HG02885 (cell line): ENCODE data around the gene ARSB.

ENCODE experiments used
- ATAC-seq: cut with Tn5 transposase; IDR thresholded peaks from one replicate; pipeline ENCODE4 v1.9.1; 2021; ENCODE audit warnings: mild to moderate bottlenecking; ENCODE audit not compliant: unreplicated experiment, poor library complexity

Gene ARSB

DNA sequence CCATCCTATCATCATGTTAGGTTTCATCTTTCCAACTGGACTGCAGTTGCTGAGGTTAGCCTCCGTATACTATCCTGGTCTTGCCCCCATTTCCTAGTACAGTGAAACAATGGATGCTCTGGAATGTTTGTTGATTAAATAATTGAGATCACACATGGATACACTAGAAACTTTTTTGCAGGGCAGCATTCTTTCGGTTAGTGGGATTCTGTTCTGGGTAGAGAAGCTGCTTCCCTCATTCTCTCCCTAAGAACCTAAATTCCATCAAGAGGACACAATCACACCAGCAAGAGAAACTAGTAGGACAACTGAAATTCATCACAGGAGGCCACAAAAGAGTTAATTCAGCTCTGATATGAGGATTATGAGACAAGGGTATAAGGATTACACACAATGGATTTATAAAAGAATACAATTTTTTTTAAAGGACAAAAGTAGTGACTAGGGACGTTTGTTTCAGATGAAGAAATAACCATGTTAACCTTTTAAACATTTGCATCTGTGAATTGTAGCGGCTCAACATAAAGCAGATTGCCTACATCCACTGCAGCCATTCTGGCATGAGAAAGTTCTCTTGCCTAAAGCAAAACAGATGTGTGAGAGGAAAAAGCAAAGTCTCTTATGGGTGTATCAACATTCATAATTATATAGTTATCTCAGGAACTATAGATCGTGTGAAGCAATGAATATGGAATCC lies 173.8 kb downstream of the ARSB start:
- no peak for ATAC-seq

DNA sequence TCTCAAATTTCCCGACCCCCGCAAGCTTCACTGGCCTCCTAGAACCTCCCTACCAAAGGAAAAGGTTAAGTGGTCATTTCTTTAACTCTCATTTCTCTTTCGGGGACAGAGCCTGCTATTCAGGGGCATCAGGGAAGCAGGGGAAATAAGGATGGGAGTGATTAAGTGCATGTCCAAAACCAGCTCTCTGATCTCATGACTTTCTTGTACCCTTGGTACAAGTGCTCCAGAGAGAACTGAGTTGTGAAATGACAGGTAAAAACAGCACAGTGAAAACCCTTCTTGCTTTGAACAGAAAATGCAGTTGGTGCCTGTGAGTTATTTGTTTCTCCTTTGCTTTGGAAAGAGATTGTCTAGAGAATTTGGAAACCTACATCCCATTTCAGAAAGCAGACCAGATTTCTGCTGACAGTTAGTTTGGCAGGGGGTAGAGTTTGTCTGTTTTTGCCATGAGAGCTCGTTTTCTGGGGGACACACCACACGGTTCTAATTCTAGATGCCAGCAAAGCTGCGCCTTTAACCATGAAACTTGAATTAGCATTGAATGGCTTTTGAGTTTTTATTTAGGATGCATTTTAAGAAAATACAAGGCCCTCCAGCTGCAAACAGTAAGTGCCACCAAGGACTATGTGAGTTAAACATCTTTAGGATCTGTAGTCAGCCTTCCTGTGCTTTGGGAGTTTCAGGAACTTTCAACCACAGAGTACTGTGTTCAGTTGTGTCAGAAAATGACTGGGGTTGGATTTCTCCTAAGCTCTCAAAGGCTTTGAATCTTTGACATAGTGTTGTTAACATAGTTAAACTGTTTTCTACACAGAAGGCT lies 174.8 kb downstream of the ARSB start:
- no peak for ATAC-seq

DNA sequence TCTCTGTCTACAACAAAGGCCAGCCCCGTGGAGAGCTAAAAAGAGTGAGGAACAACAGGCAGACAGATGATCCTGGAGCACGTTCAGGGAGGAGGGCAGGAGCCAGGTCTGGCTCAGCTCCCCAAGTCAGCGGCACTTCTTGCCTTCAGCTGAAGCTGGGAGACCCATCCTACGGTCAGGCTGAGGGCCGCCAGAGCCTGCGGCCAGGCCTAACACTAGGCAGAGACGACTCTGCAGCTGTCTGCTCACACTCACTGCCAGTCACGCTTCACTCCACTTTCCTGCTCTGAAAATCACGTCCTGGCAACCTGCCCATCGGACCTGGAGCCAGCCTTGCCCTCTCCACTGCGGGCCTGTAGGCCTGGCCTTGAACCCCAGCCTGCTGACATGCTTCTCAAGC lies 175.7 kb downstream of the ARSB start:
- ATAC-seq, result no peak

DNA sequence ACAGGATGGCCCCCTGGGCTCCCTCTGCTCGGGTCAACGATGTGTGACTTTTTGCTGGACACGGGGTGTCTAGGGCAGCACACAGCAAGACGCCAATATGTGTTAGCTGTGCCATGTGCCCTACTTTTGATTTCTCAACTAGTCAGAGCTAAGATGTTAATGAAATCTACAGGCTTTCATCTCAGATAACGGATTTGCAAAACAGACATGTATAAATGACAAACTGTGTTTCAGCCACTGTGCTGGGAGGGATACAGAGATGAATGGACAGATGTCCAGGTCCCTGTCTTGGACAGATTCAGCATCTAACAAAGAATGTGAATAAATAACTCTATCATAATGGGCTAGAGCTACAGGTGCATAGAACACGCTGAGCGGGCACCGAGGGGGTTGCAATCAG lies 176.3 kb downstream of the ARSB start:
- no peak for ATAC-seq

DNA sequence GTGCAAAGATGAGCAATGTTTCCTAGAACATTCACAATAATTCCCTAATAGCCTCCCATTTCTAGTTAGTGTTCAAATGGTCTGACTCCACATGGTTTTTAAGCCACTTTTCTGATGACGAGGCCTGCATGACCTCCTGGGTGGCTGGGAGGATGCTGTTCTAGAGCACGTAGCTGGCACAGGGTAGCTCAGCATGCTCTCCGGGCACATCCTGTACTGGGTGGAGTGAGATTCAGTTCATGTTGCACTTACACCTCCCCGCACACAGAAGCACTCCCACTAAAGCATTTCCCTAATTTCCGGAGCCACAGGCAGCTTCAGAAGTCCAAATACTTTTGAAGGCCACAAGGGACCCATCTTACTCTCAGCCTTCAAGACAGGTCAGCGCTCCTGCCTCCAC lies 176.7 kb downstream of the ARSB start:
- ATAC-seq, result no peak

DNA sequence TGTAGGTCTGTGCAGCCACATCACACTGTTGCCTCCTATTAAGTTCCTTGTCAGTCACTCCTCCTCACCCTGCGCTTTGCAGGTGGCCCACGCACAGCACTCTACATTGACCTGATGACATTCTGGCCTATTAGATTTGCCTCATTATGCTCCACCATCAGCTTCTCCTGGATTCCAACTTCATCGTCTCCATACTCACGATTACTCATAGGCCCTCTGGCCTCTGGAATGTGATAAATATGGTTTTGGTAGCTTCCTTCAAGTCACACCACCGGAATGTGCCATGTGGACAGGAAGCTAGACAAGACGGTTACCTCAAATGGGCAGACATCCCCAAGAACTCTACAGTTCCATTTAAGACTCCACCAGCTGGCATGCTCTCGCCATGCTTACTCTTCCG lies 178.6 kb downstream of the ARSB start:
- no peak for ATAC-seq

DNA sequence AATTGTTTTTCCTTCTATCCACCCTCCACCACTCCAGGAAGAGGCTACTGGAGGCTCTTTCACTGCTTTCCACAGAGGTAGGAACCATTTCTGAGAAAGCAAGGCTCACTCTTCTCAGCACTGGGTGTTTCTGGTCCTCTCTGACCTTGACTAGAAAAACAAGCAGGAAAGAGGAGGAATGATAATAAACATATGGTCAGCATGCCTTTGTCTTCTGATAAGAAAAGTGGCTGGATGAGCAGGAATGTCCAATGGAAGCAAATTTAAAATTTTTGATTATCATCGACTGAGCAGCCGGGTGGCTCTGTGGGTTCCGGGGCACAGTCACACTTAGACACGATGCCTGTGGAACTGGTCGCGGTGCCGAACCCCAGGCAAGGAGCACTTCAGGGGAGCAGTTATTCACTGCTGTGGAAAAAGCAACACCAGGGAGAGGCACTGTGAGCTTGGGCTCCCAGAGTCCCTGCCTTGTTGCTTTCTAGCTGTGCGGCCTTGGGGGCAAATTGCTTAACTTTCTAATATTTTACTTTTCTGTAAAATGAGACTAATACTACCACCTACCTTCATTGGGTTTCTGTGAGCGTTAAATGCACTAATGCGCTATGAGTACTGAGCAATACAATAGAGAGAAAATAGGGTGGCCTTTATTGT lies 179.5 kb downstream of the ARSB start:
- no peak for ATAC-seq

DNA sequence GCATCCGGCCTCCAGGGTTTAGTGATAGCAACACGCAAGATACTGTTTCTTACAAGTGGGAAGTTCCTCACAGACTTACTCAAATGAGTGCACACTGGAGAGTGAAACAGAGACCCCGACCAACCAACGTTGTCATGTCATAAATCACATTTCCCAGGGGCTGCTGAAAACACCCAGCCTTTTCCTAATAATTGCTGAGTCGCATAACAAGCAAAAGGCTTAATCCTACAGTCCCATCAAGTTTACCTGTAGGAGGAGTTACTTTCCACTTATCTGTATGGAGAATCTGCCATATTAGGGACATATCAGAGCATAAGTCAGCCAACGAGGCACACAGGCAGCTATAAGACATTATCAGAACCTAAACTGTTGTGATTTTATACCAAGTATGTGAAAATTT lies 180.1 kb downstream of the ARSB start:
- ATAC-seq, result no peak

DNA sequence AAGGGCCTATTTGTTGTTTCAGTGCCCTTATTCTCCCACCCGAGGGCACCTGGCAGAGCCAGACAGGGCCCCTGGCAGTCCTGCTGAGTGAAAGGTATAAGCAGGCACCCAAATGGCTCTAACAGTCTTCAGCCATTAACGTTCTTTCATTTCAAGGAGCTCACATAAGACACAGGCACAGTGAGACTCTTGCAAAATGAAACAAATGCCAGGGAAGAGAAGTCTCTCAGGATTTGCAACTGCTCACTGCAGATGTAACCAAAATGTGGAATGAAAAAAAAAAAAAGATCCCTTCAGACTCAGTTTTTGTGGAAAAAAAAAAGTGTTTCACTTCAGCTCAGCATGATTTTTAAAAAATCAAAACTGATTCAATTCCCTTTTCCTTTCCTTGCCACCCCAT lies 181.2 kb downstream of the ARSB start:
- ATAC-seq, result no peak

DNA sequence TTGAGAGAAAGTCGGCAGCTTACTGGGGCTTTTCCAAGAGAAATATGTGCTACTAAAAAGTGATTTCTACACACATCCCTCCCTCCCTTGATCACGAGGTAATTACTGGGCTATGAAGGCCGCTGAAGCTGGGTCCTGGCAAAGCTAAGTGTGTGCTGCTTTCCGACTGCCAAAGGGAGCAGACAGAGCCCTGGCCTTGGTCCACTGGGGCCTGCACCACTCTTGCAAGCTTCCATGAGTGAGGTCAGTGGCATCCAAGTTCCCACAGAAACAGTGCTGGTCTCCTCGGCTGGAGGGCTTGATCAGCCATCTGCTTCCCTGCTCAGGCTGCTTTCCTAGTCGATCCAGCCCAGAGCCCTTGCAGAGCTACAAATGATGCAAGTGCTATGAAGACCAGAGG lies 181.8 kb downstream of the ARSB start:
- ATAC-seq, result no peak

DNA sequence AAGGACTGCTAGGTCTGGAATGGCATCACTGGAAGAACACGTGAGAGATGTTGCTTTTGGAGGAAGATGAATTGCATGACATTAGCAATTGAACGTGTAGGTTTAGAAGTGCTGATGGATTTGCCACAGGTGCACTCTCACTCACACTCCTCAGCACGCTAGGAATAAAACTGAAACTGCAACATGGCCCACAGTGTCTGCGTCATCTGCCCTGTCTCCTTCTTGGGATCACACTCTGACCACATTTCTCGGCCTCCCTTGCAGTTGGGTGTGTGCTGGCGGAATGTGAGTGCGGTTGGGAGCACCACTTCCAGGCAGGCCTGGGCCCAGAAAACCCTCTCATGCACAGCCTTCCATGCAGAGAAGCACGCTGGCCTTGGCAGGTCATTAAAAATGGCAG lies 183.7 kb downstream of the ARSB start:
- ATAC-seq, result no peak

DNA sequence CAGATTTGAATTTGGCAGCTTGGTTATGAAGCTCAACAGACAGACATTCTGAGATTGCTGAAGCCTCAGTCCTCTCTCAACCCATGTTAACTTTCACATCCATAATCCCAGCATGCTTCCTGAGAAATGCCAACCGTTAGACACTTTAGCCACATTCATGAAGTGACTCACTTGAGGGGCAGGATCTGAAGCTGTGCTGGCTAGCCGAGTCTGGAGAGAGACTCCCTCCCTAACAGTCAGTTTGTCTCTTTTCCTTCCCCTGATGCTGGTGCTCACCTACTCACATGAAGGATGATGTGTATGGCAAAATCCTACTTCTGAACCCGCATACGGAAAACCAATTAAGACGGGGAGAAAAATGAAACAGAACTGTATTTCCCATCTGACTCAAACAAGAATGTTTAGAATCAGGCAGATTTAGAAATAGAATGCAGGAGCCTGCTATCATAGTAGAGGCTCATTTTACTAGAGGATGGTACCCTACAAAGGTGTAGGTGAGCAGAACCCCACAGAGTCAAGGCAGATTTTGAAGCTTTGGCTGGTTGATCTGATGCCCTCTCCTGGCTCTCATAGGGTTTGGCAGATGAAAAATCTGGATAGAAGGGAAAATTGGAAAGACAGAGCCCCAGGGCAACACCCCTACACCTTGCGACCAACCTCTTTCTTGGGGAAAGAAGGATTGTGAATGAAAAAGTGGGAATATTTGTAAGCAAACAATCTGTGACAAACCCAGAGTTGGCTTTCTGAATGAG lies 185.7 kb downstream of the ARSB start:
- no peak for ATAC-seq

DNA sequence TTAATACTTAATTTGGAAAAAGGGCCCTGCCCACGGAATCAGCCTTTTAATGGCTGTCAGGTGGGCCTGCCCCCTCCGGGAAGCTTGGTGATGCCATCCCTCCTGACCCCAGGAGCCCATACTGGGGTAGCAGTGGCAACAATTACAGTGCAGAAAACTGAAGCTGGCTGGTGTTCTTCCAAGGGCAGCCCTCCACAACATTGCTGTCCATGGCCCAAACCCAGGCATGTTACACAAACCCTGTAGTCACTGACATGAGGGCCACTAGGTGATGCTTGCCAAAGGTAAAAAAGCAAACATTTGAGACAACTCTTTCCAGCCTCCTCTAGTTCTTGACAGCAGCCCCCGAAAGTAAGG lies 186.5 kb downstream of the ARSB start:
- ATAC-seq, result no peak

DNA sequence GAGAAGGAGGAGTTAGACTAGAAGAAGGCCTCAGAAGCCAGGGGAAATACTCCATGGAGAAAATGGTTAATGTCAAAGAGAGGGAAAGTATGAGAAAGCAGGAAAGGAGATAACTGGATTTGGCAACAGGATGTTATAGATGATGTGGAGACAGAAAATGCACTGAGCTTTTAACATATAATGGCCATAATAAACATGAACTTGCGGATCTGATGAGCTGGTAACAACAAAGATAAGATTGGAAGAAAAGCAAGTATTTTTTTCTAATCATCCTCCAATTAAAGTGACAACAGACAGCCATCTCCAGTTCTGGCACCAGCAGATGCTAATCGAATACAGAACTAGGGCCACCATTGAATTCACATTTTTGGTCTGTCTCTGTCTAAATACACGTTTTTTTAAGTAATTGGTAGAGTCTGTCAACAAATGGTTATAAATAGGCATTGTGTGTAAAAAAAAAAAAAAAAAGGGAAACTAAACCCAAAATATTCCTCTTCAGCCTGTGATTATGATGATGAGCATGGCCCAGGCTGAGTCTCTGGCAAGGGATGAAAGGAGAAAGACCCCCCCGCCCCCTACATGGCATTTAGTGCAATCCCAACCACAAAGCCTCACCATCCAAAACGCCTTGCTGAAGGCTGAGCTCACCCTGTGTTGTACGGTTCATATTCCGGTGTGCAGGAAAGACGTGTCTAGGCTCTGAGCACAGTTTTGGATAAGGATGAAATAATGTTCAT lies 187.0 kb downstream of the ARSB start:
- ATAC-seq, result no peak

DNA sequence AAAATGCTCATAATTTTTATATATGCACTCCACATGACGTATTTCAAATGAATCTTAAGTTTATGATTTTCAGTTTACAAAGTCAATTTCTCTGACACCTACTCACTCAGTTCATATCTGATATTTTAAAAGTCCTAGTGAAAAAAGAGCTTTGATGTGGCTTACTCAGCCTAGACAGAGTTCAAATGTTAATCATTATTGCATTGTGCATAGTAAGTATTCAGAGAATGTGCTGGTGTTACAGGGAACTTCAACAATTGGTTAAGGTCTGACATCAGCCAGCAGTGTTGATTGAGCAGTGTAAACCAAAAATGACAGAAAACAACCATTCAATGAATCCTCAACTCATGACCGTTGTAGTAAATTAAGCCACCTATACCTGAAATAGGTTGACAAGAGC lies 189.4 kb downstream of the ARSB start:
- ATAC-seq, result no peak

DNA sequence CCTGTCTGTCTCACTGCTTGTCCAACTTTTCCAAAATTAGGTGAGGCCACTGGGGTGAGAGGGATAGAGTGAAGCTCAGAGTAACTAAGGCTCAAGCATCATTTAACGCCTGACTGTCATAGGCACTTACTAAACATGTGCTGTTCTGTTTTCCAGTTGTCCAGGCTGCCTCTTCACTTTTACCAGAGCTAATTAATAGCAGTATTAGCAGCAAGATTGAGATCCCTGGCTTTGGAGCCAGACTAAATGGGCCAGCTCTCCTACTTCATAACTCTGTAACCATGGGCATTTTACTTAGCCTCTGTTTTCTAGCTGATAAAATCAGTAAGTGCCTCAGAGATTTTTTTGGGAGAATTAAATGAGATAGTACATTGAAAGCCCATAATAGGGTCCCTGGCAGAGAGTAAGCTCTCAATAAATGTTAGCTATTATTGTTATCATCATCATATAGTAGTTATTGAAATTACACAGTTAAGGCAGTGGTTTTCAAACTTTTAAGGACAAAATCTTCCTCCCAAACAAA lies 190.4 kb downstream of the ARSB start:
- ATAC-seq, result no peak

DNA sequence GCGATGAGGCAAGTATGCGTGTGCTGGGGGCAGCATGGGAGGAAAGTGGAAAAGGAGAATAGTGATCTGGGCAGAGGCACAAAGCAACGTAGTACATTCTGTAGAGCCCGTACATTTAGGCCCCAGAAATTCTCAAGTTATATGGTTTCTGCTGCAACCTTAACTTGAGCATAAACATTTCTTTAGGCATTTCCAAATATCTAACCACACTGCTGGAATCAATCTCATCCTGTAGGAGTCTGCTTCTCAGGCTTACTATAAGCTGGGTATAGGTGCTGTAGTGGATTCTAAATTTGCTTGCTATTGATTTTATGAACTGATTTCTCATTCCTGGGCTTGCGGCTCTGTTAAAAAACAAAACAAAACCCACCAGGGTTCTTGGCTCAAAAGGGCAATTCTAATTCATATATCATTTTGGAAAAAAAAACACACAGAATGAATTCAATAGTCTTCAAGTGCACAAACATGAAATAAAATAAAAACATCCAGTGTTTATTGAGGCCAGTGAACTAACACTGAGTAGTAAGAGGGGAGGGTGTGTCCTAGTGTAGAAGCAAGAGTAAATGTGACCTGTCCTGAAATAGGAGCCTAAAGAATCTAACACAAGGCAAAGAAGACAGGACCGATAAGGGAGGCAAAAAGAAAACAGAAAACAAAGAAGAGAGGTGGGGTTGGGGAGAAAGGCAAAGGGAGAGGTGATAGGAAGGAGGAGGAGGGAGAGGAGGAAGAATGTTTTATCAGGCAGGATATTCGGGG lies 191.0 kb downstream of the ARSB start:
- no peak for ATAC-seq

DNA sequence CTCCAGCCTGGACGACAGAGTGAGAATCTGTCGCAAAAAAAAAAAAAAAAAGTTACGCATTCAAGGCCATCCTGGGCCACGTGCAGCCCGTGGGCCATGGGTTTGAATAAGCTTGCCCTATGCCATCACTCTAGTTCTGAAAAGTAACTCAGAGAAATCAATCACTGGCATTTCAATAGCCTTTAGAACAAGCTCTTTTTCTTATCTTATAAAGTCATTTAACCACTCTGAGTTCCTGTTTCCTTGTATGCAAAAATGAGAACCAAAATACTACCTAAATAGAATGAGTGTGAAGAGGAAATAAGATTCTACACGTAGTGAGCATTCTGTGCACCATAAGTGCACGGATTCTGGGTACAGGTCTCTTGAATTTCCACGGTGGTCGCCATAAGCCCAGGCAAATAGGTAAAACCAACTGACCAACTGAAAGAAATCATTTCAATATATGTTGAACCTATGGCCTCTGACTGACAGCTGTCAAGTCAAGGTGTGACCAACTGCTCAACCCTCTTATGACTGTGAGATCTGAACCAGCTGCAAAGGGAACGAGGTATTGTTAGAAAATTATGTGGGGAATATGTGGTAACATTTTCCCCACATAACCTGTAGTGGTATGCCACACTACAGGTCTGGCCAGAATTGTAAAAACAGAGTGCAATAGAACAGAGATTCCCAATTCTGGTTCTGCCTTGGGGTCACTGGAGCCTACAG lies 192.6 kb downstream of the ARSB start:
- ATAC-seq, result peak; percentile 62
